ENCODE measurements around the gene STX10.

STX10 gene

GRCh38 chr19:13121551-13122274 is 28.5 kb downstream of the STX10 start:
- DNase-seq: no peak

GRCh38 chr19:13120817-13121216 is 29.4 kb downstream of the STX10 start:
- DNase-seq: no peak

DNA sequence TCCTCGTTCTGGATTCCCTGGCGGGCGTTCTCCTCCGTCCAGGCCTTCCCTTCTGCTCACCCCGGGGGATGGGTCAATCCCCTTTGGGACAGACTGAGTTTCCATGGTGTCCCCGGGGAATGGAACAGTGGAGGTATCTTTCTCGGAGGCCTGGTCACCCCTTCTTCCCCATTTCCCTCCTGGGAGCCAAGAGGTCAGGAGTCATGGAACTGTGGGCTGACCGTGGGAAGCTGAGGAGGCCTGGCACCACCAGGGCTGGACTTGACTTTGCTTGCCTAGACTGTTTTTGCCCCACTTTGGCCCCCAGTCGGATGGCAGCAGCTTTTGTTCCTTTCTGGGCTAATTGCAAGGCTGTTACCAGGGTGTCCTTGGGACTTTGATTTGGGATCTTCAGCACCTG is 30.1 kb downstream of the STX10 start:
- no peak for DNase-seq

DNA sequence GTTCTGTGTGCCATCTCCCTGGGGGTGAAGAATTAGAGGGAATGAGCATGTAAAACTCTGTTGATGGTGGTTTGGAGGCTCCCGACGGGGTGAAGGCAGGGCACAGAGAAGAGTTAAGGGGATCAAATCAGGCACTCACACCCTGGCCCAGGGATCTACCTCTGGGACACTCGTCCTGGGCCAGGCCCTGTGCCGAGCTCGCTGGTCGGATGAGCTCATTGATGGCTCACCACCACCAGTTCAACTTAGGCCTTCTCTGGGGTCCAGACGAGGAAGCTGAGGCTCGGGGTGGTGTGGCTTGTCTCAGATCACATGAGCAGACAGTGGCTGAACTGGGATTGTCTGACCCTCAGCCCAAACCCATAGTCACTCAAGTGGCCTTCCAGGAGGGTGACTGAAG is 30.5 kb downstream of the STX10 start:
- no peak for DNase-seq

GRCh38 chr19:13118424-13119193 is 31.6 kb downstream of the STX10 start:
- peak in 6 of 56 donors; percentile 9 to 54 (median 20) for DNase-seq

GRCh38 chr19:13117772-13118423 is 32.3 kb downstream of the STX10 start, which contains the start of gene NACC1:
TSS of gene NACC1 (plus strand) at chr19:13118264. CDS start at chr19:13135208, 16,944 bp downstream.
- peak in 54 of 56 donors; percentile 47 to 92 (median 81) for DNase-seq

DNA sequence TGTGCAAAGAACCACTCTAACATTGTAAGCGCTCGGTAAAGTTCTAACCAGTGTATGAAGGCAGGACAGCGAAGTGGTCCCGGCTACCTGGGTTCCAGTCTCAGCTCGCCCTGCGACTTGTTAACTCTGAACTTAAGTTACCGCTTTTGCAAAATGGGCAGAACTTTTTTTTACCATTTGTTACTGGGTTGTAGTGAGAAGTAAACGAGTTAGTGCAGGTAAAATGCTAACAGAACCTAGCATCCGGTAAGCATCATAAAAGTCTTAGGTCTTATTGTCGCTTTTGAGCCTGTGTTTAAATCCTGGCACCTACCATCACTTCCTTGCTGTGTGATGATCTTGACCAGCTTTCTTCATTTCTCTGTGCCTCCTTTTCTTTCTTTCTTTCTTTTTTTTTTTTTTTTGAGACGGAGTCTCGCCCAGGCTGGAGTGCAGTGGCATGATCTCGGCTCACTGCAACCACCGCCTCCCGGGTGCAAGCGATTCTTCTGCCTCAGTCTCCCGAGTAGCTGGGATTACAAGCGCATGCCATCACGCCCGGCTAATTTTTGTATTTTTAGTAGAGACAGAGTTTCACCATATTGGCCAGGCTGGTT is 32.9 kb downstream of the STX10 start:
- DNase-seq: no peak

GRCh38 chr19:13116282-13117175 is 33.6 kb downstream of the STX10 start, which contains the start of gene TRMT1:
TSS of gene TRMT1 (minus strand) at chr19:13116740. CDS start at chr19:13116399, 341 bp downstream.
- DNase-seq: peak in 54 of 56 donors; percentile 67 to 95 (median 86)

DNA sequence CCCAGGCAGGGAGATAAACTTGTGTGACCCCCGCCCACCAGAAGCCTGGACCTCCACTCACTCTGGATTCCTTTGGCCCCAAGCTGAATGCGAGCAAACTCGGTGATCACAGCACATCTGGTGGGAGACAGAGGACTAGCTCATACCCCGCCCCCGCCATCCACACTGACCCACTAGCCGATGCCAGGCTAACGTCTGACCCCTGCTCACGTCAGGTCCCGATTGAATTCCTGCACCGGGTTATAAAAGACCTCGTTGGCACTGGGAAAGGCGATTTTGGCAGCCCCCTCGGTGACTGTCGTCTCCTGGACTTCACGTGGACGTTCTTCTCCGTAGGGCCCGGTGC is 34.3 kb downstream of the STX10 start:
- DNase-seq: peak in 1 of 56 donors; percentile 47

GRCh38 chr19:13112555-13112954 is 37.6 kb downstream of the STX10 start:
- no peak for DNase-seq

GRCh38 chr19:13110099-13110610 is 40.0 kb downstream of the STX10 start:
- no peak for DNase-seq

DNA sequence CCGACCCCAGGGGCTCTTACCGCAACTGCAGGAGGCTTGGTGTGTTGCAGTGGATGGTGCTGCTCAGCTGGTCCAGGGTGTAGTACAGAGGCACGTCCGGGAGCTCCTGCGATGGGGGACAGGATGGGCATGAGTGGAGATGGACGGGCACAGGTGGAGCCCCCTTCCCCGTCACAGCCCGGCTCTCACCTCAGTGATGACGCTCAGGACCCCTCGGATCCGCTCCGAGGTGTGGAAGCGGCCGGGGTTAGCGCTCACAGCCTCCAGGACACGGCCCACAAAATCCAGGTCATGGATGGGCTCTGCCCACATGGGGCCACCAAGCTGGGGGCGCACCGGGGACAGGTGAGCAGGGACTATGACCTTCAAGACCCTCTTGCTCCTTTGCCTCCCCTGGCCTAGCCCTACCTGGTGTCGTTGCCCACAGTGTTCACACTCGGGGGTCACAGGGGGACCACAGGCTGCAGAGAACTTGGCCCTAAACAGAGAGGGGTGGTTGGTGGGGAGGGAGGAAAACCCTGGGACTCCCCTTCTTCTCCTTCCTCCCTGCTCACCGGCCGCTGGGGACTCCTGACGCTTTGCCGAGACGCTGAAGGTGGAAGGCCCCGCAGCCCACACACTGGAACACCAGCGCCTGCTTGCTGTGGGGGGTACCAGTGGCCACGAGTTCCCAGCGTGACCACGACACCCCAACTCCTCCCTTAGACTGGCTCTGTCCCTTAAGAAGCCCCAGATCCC is 40.6 kb downstream of the STX10 start:
- no peak for DNase-seq

GRCh38 chr19:13104848-13105711 is 45.1 kb downstream of the STX10 start:
- DNase-seq: no peak

GRCh38 chr19:13104360-13104847 is 45.8 kb downstream of the STX10 start:
- peak in 27 of 56 donors; percentile 11 to 70 (median 41) for DNase-seq

DNA sequence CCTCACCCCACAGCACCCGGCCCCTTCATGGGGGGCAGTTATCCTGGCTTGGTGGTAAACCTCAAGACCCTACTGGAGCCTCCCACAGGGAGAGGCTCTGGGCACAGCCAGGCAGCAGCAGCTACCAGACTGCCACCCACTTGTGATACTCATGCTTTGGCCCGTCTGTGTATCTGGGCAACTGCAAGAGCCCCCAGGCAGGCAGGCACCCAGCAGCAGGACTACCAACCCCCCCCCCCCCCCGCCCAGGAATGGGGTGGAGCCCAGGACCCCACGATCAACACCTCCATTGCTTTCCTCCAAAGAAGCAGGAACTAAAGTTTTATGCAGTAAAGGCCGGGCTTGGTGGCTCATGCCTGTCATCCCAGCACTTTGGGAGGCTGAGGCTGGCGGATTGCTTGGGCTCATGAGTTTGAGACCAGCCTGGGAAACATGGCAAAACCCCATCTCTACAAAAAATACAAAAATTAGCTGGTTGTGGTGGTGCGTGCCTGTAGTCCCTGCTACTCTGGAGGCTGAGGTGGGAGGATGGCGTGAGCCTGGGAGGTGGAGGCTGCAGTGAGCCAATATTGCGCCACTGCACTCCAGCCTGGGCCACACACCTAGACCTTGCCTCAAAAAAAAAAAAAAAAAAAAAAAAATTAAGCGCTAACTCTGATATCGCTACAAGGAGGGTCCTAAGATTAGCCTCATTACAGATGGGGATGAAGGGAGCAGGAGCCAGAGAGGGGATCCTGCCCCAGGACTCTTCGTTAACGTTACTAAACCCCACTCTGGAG is 46.4 kb downstream of the STX10 start:
- DNase-seq: no peak

DNA sequence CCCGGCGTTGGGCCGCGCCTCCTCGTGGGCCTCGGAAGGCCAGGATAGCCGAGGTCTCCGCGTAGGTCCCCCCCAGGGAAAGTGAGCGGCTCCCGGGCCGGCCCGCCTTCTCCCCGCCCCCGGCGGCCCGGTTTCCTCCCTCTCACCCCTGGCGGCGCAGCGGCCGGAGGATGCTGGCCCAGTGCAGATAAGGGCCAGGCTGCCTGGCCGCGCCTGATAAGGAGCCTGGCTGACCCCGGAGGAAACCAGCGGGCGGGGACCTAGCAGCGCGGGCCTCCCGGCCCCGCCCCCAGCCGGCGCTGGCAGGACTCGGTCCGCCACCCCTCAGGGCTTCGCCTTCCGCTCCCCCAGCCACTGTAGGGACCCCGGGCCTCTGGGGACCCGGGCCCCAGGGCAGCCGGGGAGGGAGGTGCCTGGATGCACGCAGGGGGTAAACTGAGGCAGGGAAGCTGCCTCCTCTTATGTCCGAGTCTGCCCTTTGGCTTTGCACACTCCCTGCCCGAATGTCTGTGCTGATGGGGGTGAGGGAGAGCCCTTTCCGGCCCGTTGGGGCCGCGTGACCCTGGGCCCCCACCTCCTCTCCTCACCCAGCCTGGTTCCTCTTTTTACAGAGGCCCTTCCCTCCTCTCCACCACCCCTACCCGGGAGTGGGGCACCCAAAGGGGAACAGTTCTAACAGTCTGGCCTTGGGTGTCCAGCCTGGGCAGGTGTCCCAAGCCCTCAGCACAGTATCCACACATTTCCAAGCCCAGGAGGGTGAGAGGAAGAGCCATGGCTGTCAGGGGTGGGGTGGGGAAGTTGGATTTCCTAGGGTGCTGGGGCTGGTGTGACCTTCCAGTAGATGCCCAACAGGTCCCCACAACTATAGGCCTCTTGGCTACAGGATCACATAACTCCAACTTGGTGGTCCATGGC is 47.3 kb downstream of the STX10 start, which contains the start of gene LYL1:
Gene LYL1, minus strand, starts transcription at position 193 of the 915 bp plus-strand sequence. CDS start 1,687 bp downstream, outside the sequence.
- DNase-seq: peak in 14 of 56 donors; percentile 10 to 52 (median 32)

GRCh38 chr19:13102416-13102665 is 47.8 kb downstream of the STX10 start:
- DNase-seq: no peak
